ENCODE data around the gene MVK.
"Not testable (repeated sequence)": the region's sequence is repeated elsewhere in the genome, so short reads cannot be mapped to it uniquely, and the experiment has no call there.

The MVK gene

DNA sequence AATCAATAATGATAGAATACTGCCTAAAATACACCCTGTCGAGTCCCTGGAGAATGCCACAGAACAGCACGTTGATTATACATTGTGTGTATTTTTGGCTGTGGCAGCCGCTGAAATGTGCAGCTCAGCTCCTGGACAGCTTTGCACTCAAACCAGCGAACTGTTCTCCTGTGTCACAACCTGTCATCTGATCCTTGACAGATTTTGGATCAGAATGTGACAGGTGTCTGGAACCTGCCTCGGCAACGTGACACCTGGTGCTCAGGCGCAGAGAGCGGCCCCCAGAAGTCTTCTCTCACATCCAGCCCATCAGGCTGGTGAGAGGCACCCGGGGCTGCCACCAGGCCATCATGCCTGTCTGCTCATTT is 19.3 kb downstream of the MVK start:
- no peak for DNase-seq

DNA sequence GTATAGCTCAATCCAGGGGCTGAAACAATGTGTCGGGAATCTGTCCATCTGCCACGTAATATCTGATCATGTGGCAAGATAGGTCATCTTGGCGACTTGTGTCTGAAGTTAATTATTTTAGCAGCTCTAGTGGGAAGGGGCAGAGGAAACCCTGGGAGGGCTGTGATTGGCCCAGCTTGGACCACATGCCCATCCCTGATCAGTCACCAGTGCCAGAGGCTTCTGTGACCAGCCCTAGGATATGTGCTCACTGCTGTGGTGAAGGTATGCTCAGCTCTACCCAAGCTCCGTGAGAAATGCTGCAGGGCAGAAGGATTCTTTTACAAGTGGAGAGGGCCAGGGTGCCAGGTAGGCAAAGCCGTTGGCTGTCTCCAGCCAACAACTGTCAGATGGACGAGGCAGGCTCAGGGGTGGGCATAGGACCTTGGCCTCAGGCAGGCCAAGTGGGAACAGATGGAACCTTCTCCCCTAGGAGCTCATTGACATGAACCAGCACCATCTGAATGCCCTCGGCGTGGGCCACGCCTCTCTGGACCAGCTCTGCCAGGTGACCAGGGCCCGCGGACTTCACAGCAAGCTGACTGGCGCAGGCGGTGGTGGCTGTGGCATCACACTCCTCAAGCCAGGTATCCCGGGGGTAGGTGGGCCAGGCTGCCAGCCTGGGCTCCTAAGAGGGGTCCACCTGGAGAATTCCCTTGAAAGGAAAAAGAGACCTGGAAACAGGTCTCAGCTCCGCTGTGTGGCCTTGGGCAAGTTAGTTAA is 21.1 kb downstream of the MVK start:
- DNase-seq, result peak; percentile 24

DNA sequence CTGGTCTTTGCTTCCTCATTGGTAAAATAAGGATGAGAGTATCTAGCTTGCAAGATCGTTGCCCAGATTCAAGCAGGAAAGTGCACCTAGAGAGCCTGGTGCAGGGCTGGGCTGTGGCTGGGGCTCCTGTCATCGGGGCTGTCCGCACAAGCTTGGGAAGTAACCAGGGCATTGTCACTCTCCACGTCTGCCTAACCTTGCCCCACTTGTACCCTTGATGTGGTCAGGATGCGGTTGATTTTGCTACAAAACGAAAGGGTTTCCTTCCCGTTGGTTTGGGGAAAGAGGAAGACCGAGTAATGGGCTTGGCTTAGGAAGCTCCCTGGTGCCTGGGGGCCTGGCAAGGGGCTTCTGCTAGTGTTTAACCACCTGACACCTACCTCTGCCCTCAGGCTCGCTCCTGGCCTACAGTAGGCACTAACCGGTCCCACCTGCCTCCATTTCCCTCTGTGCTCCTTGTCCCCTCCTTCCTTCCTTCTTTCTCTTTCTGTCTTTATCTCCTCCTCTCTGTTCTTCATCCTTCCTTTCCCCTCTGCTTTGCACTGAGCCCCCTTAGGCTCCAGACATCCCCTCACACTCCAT is 21.8 kb downstream of the MVK start:
- DNase-seq, result no peak

DNA sequence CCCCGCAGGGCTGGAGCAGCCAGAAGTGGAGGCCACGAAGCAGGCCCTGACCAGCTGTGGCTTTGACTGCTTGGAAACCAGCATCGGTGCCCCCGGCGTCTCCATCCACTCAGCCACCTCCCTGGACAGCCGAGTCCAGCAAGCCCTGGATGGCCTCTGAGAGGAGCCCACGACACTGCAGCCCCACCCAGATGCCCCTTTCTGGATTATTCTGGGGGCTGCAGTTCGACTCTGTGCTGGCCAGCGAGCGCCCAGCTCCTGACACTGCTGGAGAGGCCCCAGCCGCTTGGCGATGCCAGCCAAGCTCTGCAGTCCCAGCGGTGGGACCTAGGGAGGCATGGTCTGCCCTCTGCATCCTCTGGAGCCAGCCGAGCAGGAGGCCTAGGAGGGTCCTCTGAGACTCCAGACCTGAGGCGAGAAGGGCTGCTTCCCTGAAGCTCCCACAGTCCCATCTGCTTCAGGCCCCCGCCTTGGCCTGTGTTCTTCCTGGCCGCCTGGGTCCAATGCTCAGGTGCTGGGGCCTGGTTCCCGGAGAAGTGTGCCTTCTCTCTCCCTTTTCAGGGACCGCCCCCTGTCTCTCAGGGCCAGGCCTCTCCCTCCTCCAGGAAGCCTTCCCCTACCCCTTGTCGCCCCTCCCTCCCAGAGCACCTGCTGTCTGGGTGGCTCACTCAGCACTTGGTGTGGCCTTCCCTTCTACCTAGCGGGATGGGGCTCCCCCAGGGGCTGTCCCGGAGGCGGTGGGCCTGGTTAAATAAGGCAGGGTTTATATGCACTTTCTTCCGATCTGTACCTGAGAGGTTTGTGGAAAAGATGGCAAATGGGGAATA is 23.0 kb downstream of the MVK start:
- DNase-seq, result peak; percentile 66

DNA sequence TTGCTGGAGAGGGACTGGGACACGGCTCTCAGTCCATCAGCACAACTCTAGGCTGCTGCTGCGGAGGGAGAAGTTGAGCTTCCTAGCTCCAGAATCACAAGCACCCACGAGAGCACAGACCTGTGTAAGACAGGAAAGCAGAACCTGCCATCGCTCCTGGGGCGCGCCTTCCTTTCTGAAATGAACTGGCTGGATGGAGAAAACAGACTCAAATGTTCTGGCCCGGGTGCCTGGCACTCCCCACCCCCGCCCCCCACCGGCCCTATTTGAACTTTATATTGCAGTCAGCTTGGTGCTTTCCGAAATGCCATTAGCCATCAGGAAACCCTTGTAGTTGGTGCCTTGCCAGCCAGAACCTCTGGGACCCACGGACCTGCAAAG is 23.8 kb downstream of the MVK start:
- no peak for DNase-seq

DNA sequence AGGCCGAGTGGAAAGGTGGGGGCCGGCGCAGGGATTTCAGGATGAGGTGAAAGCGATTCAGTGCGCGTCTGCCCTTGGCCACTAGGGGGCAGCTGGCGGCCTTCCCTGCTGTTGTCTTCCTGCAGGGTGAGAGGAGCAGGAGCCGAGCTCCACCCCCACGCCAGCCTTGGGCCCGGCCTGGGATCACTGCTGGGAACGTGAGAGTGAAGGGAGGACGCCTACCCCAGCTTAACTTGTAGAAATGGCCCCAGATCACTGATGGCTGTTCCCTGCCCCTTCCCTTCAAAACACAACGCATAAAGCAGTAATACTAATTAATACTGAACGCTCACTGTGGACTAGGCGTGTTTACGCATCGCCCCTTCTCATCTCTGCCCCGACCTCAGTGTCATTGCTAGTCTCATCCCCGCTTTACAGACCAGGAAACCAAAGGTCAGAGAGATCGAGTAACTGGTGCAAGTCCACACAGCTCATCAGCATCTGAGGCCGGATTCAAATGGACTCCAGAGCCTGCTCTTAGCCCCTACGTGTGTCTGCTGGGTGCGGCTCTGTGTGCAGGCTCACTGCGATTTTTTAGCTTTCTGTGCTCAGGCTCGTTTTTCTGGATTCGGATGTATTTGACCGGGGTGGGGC is 24.3 kb downstream of the MVK start:
- peak; percentile 95 for DNase-seq

DNA sequence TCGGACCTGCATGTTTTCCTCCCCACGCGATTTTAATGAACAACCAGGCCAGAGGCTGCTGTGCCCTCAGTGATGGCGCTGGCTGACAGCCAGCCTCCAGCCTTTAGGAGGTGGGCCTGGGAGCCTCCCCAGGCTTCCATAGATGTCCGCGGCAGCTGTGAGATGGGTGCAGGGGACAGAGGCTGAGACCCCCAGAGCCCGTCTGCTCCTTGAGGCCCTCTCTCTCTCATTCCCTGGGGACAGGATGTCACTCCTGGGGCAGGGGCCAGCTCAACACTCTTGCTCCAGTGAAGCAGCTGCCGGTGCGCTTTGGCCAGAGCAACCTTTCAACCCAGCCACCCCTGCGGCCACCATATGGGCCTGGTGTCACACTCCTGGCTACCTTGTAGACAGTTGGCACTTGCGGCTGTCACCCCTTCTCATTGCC is 24.8 kb downstream of the MVK start:
- no peak for DNase-seq

DNA sequence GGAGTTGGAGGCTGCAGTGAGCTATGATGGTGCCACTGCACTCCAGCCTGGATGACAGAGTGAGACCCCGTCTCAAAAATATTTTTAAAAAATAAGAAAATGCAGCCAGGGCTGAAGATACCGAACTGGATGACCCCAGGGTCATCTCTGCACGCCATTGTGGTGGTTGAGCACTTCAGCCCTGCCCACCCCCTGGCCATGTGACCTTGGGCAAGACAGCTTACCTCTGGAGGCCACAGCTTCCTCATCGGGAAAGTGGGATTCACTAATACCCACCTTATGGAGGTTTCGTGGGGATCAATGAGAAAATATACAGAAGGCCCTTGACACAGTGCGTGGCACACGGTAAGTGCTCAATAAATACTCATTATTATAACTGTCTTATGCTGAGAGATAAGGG is 25.5 kb downstream of the MVK start:
- no peak for DNase-seq

DNA sequence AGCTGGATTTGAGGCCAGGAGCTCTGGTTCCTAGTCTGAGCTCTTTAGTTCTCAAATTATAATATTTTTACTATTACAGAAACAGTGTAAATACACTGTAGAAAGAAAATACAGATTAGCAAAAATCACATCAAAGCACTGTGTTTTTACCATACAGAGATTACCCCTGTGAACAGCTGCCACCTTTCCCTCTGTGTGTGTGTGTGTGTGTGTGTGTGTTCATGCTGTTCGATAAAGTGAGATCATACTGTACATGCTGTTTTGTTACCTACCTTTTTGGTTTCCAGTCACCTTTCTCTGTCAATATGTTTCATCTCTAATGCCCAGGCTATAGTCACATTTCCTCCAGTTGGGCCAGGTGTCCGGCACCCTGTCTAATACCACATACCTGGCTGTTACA is 26.9 kb downstream of the MVK start:
- DNase-seq, result peak; percentile 29

DNA sequence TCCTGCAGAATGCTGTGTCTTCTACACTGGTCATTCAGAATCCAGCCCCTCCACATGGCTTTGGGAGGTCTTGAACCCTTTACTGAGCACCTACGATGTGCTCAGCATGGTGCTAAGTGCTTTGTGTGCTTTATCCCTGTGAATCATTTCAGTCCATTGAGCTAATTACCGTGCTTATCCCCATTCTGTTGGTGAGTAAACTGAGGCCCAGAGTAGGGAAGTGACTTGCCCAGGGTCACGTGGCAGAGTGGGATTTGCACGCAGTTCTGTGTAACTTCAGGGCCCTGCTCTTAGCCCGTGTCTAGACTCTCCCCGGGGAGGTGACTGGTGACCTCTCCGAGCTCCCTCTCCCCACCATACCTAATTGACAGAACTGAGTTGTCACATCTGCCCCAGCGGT is 27.4 kb downstream of the MVK start:
- DNase-seq, result no peak

DNA sequence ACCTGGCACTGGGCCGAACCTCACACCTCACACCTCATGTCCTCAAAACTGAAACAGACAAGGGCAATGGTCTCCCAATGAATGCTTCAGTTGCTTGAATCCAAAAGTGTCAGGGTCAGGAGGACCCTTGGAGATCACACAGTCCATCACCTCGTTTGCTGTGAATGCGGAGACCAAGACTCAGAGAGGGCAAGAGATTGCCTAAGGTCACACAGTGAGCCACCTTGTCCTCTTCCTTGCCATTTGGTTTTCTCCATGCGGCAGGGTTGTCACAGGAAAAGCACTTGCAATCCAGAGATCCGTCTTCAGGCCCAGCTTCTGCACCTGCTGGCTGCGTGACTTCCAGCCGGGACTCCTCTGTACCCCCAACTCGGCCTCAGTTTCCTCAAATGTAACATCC is 28.0 kb downstream of the MVK start:
- DNase-seq, result no peak

DNA sequence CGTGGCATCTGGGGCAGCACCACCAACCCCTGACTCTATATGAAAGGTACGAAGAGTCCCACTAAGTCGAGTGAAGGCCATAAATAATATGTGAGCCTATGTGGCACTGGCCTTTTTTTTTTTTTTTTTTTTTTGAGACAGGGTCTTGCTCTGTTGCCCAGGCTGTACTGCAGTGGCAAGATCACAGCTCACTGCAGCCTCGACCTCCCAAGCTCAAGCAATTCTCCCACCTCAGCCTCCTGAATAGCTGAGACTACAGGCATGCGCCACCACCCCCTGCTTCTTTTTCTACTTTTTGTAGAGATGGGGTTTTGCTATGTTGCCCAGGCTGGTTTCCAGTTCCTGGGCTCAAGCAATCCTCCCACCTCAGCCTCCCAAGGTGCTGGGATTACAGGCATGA is 28.5 kb downstream of the MVK start:
- DNase-seq, result not testable (repeated sequence)

DNA sequence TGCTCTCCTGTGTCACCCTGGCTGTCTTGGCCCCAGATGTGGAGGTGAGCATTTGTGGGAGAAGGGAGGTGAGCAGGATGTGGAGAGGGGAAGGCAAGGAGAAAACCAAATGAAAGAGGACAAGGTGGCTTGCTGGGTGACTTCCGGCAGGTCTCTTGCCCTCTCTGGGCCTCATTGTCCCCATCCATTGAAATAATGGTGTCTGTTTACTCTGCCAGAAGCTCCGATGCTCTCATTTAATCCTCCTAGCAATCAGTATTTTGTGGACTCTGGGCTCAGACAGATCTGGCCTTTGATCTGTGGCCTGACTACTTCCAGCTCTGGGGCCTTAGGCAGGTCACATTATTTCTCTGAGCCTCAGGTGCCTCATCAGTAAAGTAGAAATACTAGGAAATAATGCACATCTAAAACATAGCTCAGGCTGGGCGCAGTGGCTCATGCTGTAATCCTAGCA is 30.6 kb downstream of the MVK start:
- no peak for DNase-seq

DNA sequence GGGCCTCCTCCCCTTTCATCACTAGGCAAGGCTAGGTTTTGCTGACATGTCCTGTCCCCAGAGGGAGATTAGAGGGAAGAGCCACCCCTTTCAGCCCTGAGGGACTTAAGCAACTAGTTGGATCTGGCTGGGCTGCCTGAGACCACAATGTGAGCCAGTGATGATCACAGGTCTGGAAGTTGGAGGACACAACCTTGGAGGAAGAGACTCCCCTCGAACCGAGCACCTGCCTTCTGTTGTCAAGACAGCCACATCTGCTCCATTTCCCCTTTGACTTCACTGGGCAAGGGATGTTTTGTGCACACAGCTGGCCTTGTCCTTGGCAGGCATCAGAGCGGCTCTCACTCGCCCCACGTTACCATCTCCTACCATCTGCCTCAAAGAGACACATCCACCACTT is 31.4 kb downstream of the MVK start:
- DNase-seq, result peak; percentile 93

DNA sequence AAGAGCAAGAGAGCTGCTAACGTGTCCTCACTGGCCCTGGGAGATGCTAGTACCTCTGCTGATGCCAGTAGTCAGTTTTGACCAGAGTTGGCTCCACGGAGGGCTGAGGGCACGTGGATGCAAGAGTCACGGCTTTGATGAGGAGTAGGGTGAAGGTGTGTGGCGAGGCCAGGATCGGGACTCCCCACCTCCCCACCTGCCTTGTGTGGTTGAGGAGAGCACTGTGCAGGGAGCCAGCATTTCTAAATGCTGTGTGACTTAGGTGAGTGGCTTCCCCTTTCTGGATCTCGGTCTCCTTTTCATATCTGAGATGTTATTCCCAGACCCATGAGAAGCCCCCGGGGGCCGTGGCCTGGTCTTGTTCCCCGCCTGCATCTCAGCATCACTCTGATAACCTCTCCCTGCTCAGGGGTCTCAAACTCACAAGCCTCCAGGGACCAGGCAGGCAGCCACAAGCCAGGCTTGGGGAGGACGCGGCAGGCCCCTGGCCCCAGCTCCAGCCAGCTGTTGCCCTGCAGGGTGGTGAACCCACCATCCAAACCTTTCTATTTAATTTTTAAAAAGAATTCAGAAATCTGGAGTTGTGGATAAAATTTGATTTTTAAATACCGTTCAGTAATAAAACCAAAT is 32.1 kb downstream of the MVK start:
- peak; percentile 40 for DNase-seq

DNA sequence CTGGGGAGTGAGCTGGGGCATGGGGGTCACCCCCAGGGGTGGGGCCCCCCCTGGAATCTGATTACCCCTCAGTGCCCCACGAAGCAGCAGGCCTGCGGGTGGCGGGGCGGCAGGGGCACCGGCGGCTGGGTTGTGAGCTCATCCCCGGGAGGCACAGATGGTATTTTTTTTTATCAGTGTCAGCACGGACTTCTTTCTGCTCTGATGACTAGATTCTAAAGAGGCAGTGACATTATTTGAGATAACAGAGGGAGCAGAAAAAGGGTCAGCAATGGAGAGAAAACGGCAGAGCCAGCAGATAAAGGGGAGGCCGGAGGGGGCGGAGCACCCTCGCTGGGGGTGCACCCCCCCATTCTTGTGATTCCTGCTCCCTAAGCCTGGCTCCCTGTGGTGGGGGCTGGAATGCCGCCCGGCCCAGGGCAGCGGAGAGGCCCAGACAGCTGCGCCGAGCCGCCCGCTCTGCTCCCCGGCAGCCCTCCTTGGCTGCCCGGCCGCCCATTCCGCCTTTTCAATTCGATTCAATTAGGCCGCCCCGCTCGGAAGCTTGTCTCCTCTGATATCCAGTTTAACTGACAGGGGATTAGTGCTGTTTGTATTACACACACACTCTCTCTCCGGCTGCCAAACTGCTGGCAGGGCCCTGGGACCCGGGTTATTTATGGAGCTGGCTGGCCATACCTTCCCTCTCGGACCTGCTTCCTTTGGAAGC is 32.9 kb downstream of the MVK start:
- DNase-seq, result peak; percentile 99

DNA sequence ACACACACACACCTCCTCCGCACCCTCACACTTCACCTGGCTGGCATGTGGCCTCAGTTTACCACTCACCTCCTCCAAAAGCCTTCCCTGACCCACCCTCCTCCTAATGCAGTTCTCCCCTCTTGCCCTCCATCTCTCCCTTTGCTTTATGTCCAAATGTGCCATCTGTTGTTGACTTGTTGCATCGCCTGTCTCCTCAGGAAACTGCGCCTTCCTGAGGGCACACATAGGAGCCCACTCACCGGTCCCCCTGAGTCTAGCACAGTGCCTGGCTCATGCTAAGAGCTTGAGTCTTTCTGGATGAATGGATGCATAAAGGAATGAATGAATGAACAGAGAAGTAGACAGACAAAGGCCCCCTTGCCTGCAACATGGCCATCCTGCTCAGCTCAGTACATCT is 34.0 kb downstream of the MVK start:
- DNase-seq, result peak; percentile 41

DNA sequence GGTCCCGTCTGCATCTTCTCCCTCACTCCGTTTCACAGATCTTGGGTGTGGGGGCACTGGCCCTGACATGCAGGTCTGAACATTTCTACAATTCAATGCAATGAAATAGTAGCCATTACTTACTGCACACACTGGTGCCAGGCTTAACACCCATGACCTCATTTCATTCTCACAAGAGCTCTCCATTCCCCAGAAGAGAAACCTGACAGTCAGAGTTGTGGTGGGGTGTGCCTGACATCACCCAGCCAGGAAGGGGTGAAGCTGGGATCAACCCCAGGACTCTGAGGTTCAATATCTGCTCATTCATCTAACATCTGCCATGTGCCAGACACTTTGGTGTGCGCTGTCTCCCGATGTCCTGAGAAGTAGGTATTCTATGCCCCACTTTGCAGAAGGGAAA is 34.7 kb downstream of the MVK start:
- no peak for DNase-seq

DNA sequence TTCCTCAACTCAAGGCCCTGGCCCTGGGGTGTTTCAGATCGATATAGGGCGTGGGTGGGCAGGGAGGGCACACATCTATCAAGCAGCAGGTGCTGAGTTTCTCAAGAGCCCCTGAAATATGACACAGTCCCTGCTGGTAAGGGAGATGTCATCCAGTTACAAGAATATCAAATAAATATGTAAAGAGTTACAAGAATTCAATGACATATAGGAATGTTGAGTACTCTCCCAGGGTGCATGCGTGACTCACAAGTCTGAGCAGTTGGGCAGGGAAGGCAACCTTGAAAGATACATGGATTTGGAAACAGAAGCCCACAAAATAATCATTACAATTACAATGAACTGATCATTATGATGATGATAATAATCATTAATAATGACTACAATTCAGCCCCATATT is 35.2 kb downstream of the MVK start:
- no peak for DNase-seq

DNA sequence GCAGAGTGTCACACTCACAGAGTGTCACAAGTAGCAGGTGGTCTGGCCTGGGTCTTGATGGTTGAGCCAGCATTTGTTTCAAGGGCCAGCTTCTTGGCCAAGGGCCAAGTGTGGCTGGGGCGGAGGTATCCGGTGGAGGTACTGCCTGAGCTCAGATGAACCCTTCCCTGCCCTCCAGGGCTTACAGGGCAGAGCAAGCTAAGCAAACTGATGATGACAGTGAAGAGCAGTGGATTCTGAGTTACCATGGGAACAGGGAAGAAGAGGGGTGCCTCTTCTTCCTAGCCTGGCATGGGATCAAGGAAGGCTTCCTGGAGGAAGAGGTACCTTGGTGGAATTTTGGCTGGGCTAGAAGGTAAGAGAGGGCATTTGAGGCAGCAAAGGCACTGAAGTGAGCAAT is 35.7 kb downstream of the MVK start:
- peak; percentile 57 for DNase-seq

DNA sequence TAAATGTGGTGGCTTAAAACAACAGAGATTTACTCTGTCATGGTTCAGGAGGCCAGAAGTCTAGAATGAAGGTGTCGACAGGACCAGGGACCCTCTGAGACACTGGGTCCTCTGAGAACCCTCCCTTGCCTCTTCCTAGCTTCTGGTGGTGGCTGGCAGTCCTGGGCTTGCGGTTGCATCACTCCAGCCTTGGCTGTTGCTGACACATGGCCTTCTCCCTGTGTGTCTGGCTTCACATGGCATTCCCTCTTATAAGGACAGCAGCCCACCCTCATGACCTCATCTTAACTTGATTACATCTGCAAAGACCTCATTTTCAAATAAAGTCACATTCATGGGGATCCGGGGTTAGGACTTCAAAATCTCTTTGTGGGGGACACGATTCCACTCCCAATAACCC is 36.9 kb downstream of the MVK start:
- no peak for DNase-seq

DNA sequence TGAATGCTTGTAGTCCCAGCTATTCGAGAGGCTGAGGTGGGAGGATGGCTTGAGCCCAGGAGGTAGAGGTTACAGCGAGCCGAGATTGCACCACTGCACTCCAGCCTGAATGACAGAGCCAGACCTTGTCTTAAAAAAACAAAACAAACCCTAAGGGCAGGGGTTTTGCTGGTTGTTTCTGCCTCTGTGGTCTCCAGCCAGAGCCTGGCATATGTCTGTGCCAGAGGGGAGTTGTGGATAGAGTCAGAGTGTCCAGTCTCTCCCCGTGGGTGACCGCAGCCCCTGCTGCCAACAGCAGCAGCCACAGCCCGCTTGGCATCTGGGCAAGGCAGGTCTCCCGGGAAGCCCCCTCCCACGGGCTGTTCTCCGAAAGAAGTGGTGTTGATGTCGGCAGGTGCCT is 37.6 kb downstream of the MVK start:
- DNase-seq, result no peak
